ENCODE data around the gene TMIE.
A peak's percentile ranks its signal among the peaks of the same experiment; 100 is the strongest.
"Not testable (repeated sequence)": the region's sequence is repeated elsewhere in the genome, so short reads cannot be mapped to it uniquely, and the experiment has no call there.

TMIE gene

DNA sequence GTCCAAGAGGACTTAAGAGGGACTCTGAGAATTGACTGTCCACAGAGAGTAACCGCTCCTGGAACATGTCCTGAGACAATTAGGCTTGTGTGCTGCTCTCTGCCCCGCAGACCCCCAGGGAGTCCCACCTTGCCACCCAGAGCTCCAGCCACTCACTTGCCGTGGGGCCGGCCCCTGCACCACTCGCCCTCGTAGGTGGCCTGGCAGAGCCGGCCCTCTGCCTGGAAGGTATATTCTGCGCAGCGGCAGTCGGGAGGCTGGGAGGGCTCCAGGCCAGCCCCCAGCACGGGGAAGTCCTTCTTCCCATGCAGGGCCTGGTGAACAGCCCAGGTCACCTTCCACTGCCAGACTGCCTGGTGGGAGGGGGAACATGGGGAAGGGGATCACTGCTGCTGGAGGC is 18.2 kb upstream of the TMIE start:
- no peak for DNase-seq (ENCODE audit: extremely low read depth in 1 of 2, low read depth in 1 of 2)

DNA sequence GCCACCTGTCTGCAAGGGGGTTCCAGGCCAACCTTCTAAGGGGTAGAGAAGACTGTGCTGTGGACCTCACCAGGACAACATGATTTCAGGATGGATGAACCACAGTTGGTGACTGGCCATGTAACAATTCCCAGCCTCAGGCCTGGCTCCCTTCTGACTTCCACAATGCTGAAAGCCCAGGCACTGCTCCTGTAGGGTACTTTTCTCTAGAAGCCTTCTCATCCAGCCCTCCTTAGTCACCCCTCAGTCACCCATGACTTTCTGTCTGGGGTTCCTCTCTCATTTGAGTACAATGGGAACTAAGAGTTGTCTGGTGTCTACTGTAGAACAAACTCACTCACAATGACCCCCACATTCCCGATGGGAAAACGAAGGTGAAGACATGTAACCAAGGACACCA is 16.3 kb upstream of the TMIE start:
- no peak for DNase-seq (ENCODE audit: extremely low read depth in 1 of 2, low read depth in 1 of 2)

DNA sequence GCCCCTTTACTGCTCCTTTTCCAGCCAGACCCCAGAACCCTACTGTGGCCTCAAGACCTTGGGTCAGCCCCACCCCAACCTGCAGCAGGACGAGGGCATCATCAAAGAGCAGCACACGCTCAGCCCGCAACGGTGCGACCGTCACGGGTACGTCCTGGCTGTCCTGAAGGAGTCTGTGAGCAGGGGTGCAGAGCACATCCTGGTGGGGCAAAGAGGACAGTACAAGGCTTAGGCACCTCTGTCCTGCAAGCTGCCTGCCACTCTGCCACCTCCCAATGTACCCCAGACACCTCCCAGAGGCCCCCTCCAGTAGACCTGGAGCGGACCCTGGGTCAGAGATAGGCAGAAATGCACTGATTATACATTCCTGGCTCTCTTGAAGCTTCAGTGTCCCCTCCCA is 15.7 kb upstream of the TMIE start:
- DNase-seq (ENCODE audit: extremely low read depth in 1 of 2, low read depth in 1 of 2), result no peak

DNA sequence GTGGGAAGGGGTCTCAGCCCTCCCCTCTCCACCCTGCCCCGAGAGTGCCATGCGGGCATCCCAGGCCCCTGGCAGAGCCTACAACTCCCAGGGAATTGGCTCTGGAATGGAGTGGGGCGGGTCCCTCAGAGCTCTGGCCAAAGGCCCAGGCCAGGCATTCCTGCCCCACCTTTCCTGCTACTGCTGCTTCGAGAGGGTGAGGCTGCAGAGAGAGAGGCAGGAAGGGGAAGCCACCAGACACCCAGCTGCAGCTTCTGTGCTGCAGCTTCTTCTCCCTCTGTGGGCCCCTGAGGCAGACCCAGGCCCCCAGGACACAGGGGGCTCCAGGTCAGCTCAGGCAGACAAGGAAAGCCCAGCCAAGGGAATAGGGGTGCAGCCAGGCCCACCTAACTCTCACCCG is 10.4 kb upstream of the TMIE start:
- DNase-seq (ENCODE audit: extremely low read depth in 1 of 2, low read depth in 1 of 2), result no peak

DNA sequence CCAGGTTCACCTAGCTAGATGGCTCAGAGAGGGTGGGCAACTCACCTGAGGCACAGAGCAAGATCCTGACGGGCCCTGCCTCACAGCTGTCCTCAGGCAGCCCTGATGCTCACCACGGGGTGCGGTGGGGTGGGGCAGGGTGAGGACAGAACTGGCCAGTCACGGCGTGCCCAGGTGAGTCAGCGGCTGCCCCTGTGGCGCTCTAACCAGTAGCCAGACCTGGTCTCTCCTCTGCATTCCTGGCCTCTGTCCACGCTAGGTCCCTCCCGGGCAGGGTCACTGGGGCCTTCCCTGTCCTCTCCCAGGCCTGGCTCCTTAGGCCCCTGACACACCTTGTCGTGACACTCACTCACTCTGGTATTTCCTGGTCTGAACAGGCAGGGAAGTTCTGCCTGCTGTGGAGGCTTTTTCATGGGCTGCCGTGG is 8.6 kb upstream of the TMIE start:
- DNase-seq (ENCODE audit: extremely low read depth in 1 of 2, low read depth in 1 of 2), result no peak

DNA sequence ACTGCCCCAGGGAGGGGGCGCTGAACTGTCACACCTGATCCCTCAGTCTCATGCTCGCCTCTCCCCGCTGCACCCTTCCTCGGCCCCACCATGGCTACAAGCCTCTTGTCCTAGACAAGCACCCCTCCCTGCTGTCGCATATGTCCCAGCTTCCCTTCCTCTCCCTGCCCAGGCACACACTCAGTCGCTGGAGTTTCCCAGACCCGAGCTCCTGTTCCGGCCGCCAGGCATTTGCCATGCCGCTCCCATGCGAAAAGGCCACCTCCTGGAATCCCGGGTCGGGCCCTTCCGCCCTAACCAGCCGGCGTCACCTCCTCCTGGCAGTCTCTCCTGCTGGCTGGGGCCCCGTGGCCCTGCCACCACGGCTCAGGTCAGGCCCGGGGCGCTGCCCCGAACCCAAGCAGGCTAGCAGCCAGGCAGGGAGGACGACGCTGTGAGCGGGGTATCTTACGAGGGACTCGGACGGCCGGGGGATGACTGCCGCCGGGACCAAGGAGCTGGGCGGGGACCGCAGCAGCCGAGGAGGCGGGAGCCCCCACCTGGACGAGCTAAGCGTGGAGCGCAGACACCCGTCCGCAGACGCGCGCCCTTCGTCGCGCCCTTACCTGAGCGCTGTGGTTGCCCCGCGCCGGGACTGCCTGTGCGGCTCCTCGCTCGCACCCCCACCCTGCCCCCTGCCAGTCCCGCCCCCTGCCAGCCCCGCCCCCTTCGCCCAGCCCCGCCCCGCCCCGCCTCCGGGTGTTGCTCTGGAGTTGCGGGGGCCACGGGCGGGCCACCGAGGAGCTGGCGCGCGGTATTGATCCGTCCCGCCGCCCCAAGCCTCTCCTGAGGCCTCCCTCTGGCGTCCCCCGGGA is 7.9 kb upstream of the TMIE start, which contains the start of gene ALS2CL:
Gene ALS2CL, minus strand, starts transcription at position 642 of the 854 bp plus-strand sequence. CDS start 4,239 bp downstream, outside the sequence.
- peak; percentile 35 to 60 for DNase-seq (ENCODE audit: extremely low read depth in 1 of 2, low read depth in 1 of 2)

DNA sequence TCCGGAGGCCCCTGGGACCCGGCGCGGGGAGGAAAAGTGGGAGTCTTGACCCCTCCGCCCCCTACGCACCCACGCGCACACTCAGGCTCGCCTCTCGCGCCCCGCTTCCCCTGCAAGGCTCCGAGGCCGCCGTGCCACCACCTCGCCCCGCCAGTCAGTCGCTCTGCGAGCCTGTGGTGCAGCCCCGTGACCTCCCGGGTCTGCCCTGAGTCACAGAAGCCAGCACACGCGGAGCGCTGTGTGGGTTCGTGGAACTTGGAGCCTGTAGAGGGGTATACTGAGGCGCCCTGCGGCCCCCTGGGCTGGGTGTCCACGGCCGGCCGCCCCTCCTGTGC is 7.3 kb upstream of the TMIE start:
- DNase-seq (ENCODE audit: extremely low read depth in 1 of 2, low read depth in 1 of 2), result peak; percentile 15 to 24

DNA sequence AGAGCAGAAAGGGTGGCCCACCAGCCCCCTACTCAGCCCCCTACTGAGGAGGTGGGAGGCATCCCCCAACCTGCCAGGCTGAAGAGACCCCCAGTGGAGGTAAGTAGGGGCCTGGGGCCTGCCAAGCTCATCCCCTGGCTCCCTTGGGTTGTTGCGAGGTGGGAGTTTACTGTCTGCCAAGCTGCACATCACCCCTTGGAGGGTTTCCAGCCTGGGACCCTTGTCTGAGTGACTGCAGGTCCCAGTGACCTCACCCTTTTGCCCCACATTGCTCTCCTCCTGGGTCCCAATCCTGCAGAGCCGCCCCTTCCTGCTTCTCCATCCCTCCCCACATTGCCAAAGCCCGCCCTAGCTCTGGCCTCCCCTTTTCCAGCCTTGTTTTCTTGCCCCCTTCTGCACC is 6.7 kb upstream of the TMIE start:
- no peak for DNase-seq (ENCODE audit: extremely low read depth in 1 of 2, low read depth in 1 of 2)

DNA sequence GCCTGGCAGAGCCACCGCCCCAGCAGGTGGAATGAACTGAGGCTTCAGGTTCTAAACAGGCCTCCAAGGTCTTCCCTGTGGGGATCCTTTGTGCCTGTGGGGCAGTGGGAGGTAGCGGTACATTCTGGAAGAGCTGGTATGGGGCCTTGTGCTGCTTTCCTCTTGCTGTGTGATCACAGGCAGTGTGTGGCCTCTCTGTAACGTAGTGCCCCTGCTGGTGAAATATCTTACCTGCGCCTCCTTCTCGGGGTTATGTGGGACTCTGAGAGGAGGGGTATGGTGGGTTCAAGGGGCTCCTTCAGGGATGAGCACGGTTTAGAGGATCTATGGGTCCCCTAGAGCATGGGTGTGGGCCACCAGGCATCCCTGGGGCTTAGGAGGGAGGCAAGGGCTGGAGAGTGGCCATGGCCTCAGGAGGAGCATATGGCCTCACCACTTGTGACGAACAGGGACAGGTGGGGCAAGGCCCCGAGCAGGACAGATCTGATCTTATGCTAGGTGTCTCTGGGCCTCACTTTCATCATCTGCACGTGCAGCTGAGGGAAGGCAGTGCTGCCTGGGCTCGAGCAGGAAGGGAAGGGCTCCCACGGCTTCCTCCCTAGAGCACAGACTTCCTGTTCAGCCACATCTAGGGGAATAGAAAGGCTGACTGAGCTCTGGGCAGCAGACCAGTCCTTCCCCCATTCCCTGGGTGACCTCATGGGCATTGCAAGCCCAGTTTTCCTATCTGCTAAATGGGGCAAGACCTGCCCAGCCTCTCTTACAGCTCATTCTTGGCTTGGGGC is 5.8 kb upstream of the TMIE start:
- no peak for DNase-seq (ENCODE audit: extremely low read depth in 1 of 2, low read depth in 1 of 2)

DNA sequence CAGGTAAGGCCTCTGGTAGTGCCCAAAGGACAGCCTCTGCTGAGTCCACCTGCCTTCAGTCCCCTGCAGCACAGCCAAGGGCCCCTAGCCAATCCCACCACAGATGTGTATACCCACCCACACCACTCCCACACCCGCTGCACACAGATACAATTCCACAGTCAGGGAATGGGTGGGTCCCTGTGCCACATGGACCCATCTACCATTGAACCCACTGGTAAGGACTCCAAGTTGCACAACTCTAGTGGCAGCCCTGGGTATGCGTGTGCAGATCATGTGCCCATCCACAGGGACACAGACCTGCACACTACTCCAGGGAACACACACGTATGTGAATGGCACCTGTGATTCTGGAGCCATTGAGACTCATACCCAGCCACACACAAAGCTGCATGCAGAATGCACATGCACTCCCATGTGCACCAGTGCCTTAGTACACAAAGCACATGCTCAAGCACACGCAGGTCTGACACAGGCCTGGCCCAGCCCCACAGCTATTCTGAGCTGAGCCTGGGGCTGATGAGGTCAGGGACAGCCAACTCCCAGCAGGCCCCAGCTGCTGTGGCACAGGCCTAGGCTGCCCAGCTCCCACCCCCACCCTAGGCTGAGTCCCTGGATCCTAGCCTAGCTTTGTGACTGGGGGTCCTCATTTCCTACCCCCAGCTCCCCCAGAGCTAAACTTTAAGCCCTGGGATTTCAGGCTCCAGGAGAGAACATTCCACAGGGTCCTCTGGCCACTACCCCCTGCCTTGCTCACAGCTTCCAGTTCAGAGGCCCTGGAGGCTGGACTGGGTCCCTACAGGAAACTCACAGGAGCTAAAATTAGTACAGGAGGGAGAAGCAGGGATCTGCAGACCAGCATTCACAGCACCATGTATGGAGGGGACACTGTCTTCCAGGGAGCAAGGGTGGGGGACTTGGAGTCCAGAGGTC is 5.0 kb upstream of the TMIE start:
- DNase-seq (ENCODE audit: extremely low read depth in 1 of 2, low read depth in 1 of 2), result no peak

DNA sequence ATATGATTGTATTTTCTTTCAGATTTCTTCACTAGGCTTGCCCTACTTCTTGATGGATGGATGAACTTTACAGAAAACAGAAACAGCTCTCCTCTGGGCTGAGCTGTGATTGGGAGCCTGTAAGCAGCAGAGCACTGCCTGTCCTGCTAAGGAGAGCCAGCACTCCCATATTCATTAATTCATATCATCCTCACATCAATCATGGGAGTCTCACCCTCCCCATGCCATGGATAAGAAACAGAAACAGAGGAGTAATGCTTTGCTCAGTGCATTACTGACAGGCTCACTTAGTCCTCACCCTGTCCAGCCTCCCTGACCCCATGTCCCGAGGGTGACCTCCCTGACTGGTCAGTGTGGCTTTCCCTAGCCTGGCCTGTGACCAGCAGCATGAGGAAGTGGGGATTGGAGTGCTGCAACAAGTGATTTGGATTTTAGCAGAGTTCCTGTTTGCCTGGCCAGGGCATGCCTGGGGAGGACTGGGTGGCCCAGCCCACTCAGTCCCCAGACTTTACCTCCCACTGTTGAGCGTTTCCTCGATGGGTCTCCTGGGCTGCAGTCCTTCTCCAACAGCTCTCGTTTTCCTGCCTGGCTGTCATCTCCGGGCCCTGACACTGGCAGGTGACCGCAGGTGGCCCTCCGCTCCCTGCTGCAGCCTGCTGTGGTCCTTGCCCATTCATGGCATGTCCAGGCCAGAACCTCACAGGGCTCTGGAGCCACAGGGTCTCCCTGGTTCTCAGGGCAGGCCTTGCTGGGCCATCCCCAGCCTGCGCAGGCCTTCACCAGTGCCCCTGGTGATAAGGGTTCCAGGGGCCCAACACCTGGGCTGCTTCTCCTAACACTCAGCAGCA is 1.3 kb upstream of the TMIE start:
- DNase-seq (ENCODE audit: extremely low read depth in 1 of 2, low read depth in 1 of 2), result no peak

DNA sequence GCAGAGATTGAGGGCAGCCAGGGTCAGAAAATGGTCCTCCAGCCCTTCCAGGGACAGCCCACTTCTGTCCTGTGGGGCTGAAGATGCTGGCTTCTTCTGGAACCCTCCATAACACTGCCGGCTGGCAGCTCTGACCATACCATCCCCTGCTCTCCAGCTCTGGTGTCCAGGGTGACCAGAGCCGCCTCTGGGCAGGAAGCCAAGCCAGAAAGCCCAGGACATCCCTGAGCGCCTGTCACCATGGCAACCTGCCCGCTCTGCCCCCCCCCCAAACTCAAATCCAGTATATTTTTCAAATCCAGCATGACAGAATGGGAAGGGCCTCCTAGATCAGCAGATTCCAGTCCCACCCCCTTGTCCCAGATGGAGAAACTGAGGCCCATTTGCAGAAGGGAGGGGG is 420 bp upstream of the TMIE start:
- no peak for DNase-seq (ENCODE audit: extremely low read depth in 1 of 2, low read depth in 1 of 2)

DNA sequence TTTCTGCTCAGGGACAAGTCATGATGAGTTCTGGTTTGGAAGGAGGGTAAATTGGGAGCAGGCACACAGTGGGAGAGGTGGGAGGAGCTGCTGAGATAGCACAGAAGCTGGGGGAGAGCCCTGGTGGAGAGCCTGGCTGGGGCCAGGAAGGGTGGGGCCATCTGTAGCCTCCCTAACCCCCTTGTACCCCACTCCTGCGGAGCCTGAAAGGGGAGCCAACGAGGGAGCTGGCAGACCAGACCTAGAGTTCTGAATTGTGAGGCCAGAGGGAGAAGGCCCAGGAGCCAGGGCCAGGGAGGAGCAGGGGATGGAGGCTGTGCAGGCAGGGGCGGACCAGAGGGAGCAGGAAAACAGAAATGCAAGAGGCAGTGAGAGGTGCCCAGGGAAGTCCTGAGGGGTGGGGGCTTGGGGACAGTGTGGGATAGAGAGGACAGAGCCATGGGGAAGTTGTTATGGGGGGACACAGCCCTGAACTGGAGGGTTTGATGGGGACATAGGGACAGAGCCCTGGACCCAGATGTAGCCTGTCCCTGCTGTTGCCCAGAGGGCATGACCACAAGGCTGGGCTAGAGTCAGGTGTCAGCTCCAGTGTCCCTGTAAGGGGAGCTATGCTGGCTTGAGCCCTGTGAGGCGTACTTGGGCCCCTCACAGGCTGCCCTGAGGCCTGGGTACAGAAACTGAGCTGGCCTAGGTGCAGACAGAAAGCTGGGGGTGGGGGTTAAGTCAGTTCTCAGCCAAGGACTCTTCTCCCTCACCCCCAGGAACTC is 1.2 kb downstream of the TMIE start:
- no peak for DNase-seq (ENCODE audit: extremely low read depth in 1 of 2, low read depth in 1 of 2)

DNA sequence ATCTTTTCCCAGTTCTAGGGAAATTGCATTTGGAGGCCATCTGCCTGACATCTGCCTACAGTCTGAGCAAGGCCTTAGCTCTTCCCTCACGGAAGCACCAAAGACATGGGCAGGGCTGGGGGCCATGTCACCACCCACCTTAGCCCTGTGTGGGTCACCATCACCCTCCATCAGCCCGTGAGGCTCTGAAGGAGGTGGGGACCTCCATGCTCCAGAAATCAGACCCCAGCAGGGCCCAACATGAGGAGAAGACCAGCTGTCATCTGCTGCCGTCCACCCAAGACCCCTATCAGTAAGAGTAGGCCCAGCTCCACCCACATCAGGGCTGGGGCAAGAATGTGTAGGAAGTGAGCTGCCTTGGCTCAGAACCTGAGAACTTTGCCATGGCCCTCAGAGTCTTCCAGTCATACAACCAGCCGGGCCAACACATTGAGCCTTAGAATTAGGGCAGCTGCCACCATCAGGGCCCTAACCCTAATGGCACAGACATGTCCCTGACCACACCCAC is 1.9 kb downstream of the TMIE start:
- no peak for DNase-seq (ENCODE audit: extremely low read depth in 1 of 2, low read depth in 1 of 2)

DNA sequence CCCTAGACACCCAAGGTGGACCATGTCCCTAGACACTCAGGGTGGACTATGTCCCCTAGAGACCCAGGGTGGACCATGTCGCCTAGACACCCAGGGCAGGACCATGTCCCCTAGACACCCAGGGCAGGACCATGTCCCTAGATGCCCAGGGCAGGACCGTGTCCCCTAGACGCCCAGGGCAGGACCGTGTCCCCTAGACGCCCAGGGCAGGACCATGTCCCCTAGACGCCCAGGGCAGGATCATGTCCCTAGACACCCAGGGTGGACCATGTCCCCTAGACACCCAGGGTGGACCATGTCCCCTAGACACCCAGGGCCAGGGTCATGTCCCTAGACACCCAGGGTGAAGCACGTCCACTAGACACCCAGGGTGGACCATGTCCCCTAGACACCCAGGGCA is 3.2 kb downstream of the TMIE start:
- not testable (repeated sequence) for DNase-seq (ENCODE audit: extremely low read depth in 1 of 2, low read depth in 1 of 2)

DNA sequence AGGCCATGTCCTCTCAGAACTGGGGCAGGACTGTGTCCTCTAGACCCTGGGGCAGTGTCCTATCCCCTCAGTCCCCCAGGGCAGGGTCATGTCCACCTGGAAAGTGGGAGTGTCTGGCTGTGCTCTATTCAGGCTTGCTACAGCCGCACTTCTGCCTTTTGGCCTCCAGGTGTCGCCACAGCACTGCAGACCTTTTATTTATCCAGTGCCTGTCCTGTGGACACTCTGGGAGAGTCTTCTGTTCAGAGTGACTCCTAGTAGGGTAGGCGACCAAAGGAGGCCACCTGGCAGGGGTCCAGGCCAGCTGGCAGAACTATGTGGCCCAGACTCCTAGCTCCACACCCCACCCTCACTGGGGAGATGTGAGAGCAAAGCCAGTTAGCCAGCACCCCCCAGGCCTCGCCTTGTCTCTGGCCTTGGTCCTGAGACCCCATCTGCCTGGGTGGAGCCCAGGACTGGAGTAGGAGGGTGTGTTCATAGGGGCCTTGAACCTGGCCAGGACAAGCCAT is 3.9 kb downstream of the TMIE start:
- DNase-seq (ENCODE audit: extremely low read depth in 1 of 2, low read depth in 1 of 2), result peak; percentile 35 to 52

DNA sequence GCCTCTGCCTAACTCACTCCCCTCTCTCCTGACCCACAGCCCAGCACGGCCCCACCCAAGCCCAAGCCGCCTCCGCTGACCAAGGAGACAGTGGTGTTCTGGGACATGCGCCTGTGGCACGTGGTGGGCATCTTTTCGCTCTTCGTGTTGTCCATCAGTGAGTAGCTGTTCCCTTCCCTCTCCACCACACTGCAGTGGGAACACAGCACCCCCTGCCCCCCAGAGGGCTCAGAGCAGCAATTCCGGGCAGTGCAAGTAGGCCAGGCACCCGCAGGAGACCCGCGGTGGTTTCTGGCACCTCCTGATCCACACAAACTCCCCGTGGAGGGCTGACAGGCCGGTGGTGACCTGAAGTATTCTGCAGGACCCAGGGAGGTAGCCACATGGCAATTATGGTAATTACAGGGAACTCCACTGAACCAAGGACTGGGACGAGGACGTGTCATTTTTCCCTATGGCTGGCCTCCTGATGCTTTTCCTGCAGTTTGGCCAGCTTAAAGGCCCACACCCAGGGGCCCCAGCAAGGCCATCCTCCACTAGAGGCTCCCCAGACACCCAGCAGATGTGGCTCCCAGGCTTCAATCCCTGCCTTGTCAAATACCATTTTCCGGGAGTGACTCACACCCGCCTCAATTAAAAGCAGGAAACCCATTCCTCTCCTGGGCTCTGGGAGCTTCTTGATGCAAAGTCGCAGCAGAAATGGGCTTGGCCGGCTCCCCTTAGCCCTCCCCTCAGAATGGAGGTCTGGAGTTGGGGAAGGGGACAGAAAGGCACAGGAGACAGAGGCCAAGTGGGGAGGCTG is 4.8 kb downstream of the TMIE start:
- DNase-seq (ENCODE audit: extremely low read depth in 1 of 2, low read depth in 1 of 2), result no peak

All from activated CD8-positive, alpha-beta memory T cell treated with anti-CD3 and anti-CD28 coated beads for 1 hour (primary cell).